ENCODE results near the gene TMPO.
"Not testable (repeated sequence)": the region's sequence is repeated elsewhere in the genome, so short reads cannot be mapped to it uniquely, and the experiment has no call there.

- TF ChIP-seq POLR2A, CTCF (IDR thresholded peaks at IDR 0.05): not testable (repeated sequence)
Measured at GRCh38 chr12:98501266-98501629, 14.1 kb upstream of the TMPO start.

Data from uterus (tissue), 2 donors.